Measurements from ENCODE around the gene APBA2. TPM values are rescaled to one million over a fixed set of nuclear protein-coding genes. Genes with fewer than 3 reads are reported as not detected.

The APBA2 gene
- total RNA-seq, 1 experiment from 2014 or later = not detected

GRCh38 chr15:28918141-28918983 lies 32.6 kb downstream of the APBA2 start:
- no peak for DNase-seq
- TF ChIP-seq, protein P1, sequence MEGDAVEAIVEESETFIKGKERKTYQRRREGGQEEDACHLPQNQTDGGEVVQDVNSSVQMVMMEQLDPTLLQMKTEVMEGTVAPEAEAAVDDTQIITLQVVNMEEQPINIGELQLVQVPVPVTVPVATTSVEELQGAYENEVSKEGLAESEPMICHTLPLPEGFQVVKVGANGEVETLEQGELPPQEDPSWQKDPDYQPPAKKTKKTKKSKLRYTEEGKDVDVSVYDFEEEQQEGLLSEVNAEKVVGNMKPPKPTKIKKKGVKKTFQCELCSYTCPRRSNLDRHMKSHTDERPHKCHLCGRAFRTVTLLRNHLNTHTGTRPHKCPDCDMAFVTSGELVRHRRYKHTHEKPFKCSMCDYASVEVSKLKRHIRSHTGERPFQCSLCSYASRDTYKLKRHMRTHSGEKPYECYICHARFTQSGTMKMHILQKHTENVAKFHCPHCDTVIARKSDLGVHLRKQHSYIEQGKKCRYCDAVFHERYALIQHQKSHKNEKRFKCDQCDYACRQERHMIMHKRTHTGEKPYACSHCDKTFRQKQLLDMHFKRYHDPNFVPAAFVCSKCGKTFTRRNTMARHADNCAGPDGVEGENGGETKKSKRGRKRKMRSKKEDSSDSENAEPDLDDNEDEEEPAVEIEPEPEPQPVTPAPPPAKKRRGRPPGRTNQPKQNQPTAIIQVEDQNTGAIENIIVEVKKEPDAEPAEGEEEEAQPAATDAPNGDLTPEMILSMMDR (IDR thresholded peaks at IDR 0.05; ENCODE audit: insufficient read depth in 1 of 2, low read depth in 1 of 2, low read length in 1 of 2, severe bottlenecking in 1 of 2, unreplicated experiment in 1 of 2) = no peak
- H3K9me3 Mint-ChIP-seq (ENCODE audit: unreplicated experiment) = no peaks in the 10 kb centered on the region
- H3K36me3 Mint-ChIP-seq (ENCODE audit: insufficient read depth, unreplicated experiment) = no peaks in the 10 kb centered on the region
- peaks cover 9% of the 10 kb centered on the region for H3K27me3 Mint-ChIP-seq (ENCODE audit: insufficient read depth, unreplicated experiment)
- no peaks in the 10 kb centered on the region for H3K27me3 ChIP-seq (replicated peaks; ENCODE audit: control insufficient read depth, insufficient read depth, low read length)
- CTCF ChIA-PET = no interaction called here
- no peak overlapping the region for H3K4me3 Mint-ChIP-seq (ENCODE audit: unreplicated experiment)
- no peaks in the 10 kb centered on the region for H3K4me1 ChIP-seq
- no peak overlapping the region for H3K4me3 ChIP-seq (ENCODE audit: low read depth, low read length)
- intact Hi-C loops (cut with micrococcal nuclease; ENCODE audit: unreplicated experiment) = no loop called here
- H3K4me1 Mint-ChIP-seq (ENCODE audit: low read depth, unreplicated experiment) = no peaks in the 10 kb centered on the region
- POLR2A ChIA-PET = no interaction called here
- H3K9me3 ChIP-seq = no peaks in the 10 kb centered on the region
- BruUV-seq (replicated peaks) = no TSS peak
- no peaks in the 10 kb centered on the region for H3K36me3 ChIP-seq (ENCODE audit: control insufficient read depth, insufficient read depth, low read length)
- no peak overlapping the region for H3K27ac Mint-ChIP-seq (ENCODE audit: unreplicated experiment)

- Mint-ChIP-seq H3K27me3 (ENCODE audit: insufficient read depth, unreplicated experiment) (peaks cover 10% of the 10 kb centered on the region), H3K4me1 (ENCODE audit: low read depth, unreplicated experiment) (no peaks in the 10 kb centered on the region), H3K4me3 (ENCODE audit: unreplicated experiment) (no peak overlapping the region), H3K27ac (ENCODE audit: unreplicated experiment) (no peak overlapping the region), H3K9me3 (ENCODE audit: unreplicated experiment) (no peaks in the 10 kb centered on the region), H3K36me3 (ENCODE audit: insufficient read depth, unreplicated experiment) (no peaks in the 10 kb centered on the region)
- no TSS peak for BruUV-seq (replicated peaks)
- no peaks in the 10 kb centered on the region for H3K9me3 ChIP-seq
- CTCF ChIA-PET = no interaction called here
- no peaks in the 10 kb centered on the region for H3K36me3 ChIP-seq (ENCODE audit: control insufficient read depth, insufficient read depth, low read length)
- DNase-seq = no peak
- intact Hi-C loops (cut with micrococcal nuclease; ENCODE audit: unreplicated experiment) = no loop called here
- TF ChIP-seq, protein P1 (IDR thresholded peaks at IDR 0.05; ENCODE audit: insufficient read depth in 1 of 2, low read depth in 1 of 2, low read length in 1 of 2, severe bottlenecking in 1 of 2, unreplicated experiment in 1 of 2) = no peak
- H3K4me1 ChIP-seq = no peaks in the 10 kb centered on the region
- POLR2A ChIA-PET = no interaction called here
- no peaks in the 10 kb centered on the region for H3K27me3 ChIP-seq (replicated peaks; ENCODE audit: control insufficient read depth, insufficient read depth, low read length)
- no peak overlapping the region for H3K4me3 ChIP-seq (ENCODE audit: low read depth, low read length)
Observed at GRCh38 chr15:28919201-28919635, 33.4 kb downstream of the APBA2 start.

DNA sequence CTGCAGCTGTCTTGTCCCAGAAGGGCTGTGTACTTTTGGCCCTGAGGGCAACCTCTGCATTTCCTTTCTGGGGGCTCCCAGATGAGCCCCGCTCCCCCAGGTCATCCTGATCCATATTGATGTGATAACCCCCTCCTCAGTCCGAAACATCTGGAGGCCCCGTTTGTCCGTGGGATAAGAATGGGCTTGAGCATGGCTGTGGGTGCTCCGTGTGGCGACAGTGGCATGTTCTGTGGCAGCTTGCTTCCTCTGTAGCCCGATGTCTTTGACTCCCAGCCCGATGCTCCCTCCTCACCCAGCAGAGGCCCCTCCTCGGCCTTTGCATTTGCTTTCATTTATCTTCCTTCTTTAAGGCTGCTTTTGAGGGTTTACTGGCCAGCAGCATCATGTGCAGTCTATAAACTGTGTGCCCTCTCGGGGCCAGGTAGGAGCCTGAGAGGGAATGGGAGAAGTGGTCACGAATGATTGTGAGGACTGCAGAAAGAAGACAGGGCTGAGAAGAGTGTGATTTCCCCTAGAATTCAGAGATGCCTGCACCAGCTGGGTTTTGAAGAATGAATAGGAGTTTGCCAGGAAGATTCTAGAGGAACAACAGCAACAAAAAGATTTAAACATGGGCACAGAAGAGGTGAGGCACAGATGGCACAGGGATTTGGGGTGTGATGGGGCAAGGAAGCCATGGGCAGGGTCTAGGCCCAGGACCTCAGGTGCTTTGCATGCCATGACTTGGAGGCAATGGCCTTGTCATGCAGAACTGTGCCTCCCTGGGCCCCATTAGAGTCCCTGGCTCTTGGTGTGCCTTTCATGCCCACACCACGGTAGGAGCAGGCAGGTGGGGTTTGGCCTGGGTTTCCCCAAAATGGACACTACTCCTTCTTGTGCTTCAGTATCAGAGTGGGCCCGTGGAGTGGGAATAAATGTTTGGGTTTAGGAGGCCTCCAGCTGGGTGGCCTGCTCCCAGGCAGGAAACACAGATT lies 34.2 kb downstream of the APBA2 start:
- Mint-ChIP-seq H3K36me3 (ENCODE audit: insufficient read depth, unreplicated experiment) (no peaks in the 10 kb centered on the region), H3K4me1 (ENCODE audit: low read depth, unreplicated experiment) (no peaks in the 10 kb centered on the region), H3K4me3 (ENCODE audit: unreplicated experiment) (no peak overlapping the region), H3K27me3 (ENCODE audit: insufficient read depth, unreplicated experiment) (peaks cover 16% of the 10 kb centered on the region), H3K9me3 (ENCODE audit: unreplicated experiment) (no peaks in the 10 kb centered on the region), H3K27ac (ENCODE audit: unreplicated experiment) (no peak overlapping the region)
- Histone ChIP-seq H3K27me3 (replicated peaks; ENCODE audit: control insufficient read depth, insufficient read depth, low read length) (no peaks in the 10 kb centered on the region), H3K4me3 (ENCODE audit: low read depth, low read length) (no peak overlapping the region), H3K36me3 (ENCODE audit: control insufficient read depth, insufficient read depth, low read length) (no peaks in the 10 kb centered on the region), H3K9me3 (no peaks in the 10 kb centered on the region), H3K4me1 (no peaks in the 10 kb centered on the region)
- TF ChIP-seq, protein P1 (IDR thresholded peaks at IDR 0.05; ENCODE audit: insufficient read depth in 1 of 2, low read depth in 1 of 2, low read length in 1 of 2, severe bottlenecking in 1 of 2, unreplicated experiment in 1 of 2) = no peak
- DNase-seq = no peak
- ChIA-PET POLR2A (no interaction called here), CTCF (no interaction called here)
- intact Hi-C loops (cut with micrococcal nuclease; ENCODE audit: unreplicated experiment) = no loop called here
- no TSS peak for BruUV-seq (replicated peaks)
